Fibroblast of lung (primary cell): Measurements from ENCODE around the gene SYNE1. TPM values are rescaled to one million over a fixed set of nuclear protein-coding genes. Genes with fewer than 3 reads are reported as not detected.

ENCODE experiments used
- DNase-seq, 2 donors: peaks; one replicate each; pipeline versions ENCODE4 v3.0.0 to v3.0.0-alpha.2; 2010; ENCODE audit warnings: low read depth in 2 of 2
- H2AFZ ChIP-seq: 2 replicates; pipeline ENCODE4 v1.5.1; 2012; ENCODE audit warnings: low read length, control low read depth, inconsistent platforms
- H3K27ac ChIP-seq: 2 replicates; pipeline ENCODE4 v1.5.1; 2011; ENCODE audit warnings: low read length, control low read depth; ENCODE audit not compliant: insufficient read depth
- H3K27me3 ChIP-seq: 2 replicates; pipeline ENCODE4 v1.5.1; 2011; ENCODE audit warnings: mild to moderate bottlenecking, low read length; ENCODE audit not compliant: control insufficient read depth, insufficient read depth
- H3K36me3 ChIP-seq: 2 replicates; pipeline ENCODE4 v1.5.1; 2011; ENCODE audit warnings: low read length; ENCODE audit not compliant: control insufficient read depth, insufficient read depth
- H3K4me1 ChIP-seq: 2 replicates; pipeline ENCODE4 v1.5.1; 2011; ENCODE audit warnings: low read length; ENCODE audit not compliant: control insufficient read depth, insufficient read depth; ENCODE audit errors: extremely low read depth
- H3K4me2 ChIP-seq: 2 replicates; pipeline ENCODE4 v1.5.1; 2011; ENCODE audit warnings: low read length, control low read depth; ENCODE audit not compliant: insufficient read depth; ENCODE audit errors: extremely low read depth
- H3K4me3 ChIP-seq, 4 experiments: fragments of 200-600 bp in 1 of 4; sonication (generic) in 1 of 4; replicated peaks in 1 of 4; 2 replicates each; pipeline ENCODE4 v1.5.1; 2011 to 2016; ENCODE audit warnings: low read length in 4 of 4, low read depth in 3 of 4, mild to moderate bottlenecking in 3 of 4, control low read depth in 2 of 4, inconsistent platforms in 1 of 4, mixed read lengths in 1 of 4; ENCODE audit not compliant: insufficient read depth in 1 of 4; ENCODE audit errors: control extremely low read depth in 1 of 4
- H3K79me2 ChIP-seq: 2 replicates; pipeline ENCODE4 v1.5.1; 2012; ENCODE audit warnings: mild to moderate bottlenecking, low read length, inconsistent platforms; ENCODE audit not compliant: control insufficient read depth, insufficient read depth
- H3K9ac ChIP-seq: 2 replicates; pipeline ENCODE4 v1.5.1; 2011; ENCODE audit warnings: mild to moderate bottlenecking, low read length, control low read depth; ENCODE audit not compliant: insufficient read depth
- H3K9me3 ChIP-seq: 2 replicates; pipeline ENCODE4 v1.5.1; 2012; ENCODE audit warnings: low read depth, low read length; ENCODE audit not compliant: control insufficient read depth, insufficient read depth
- H4K20me1 ChIP-seq: 2 replicates; pipeline ENCODE4 v1.5.1; 2011; ENCODE audit warnings: low read length; ENCODE audit not compliant: control insufficient read depth, insufficient read depth; ENCODE audit errors: extremely low read depth
- EZH2 ChIP-seq: IDR thresholded peaks from 2 replicates; pipeline ENCODE4 v1.5.1; 2012; ENCODE audit warnings: low read length, control low read depth, mild to moderate bottlenecking; ENCODE audit errors: missing control alignments
- polyA plus RNA-seq, 2 donors: library from polyadenylated mRNA; depleted of rRNA in 1 of 2; stranded (reverse) in 1 of 2; unstranded in 1 of 2; fragments of >200 nt; gene quantifications; 2 replicates each; pipeline ENCODE4 v1.2.1, GENCODE V29; 2011 to 2012; ENCODE audit warnings: missing spikeins in 1 of 2
- total RNA-seq: library from RNA; depleted of rRNA; stranded (reverse); fragments of >200 nt; gene quantifications from 2 replicates; pipeline ENCODE4 v1.2.1, GENCODE V29; 2014
- TF ChIP-seq, protein P1 (sequence below), 2 donors: IDR thresholded peaks in 1 of 2; conservative IDR thresholded peaks in 1 of 2; 1 replicate in 1 of 2; 2 replicates in 1 of 2; pipeline ENCODE4 v1.5.1; 2011 to 2012; ENCODE audit warnings: low read length in 2 of 2, control low read depth in 1 of 2, inconsistent platforms in 1 of 2, low read depth in 1 of 2, mild to moderate bottlenecking in 1 of 2

The SYNE1 gene
- total and polyA plus RNA-seq, 2 donors (not counting 1 experiment from before 2014, with no cell fraction given) = 21.7 to 219 TPM

DNA sequence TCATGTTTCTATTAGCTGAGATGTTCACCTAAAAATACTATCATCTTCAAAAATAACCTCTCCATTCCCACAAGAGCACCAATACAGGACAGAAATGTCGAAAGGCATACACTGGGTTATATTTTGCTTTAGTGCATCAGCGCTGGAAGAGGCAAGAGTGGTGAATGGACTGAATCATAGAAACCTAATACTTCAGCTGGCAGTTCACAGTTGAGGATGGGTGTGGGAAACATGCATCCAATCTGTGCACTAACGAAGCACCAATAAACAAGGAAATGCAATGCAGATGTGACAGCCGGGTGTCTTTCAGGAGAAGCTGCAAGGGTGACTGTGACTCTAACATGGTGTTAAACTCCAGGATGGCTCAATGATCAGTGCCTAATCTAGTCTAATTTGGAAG lies 463.8 kb downstream of the SYNE1 start:
- peaks cover 2% of the 10 kb centered on the region for H3K36me3 ChIP-seq
- no peaks in the 10 kb centered on the region for H3K27me3 ChIP-seq
- no peak overlapping the region for H2AFZ ChIP-seq
- TF ChIP-seq, protein P1, sequence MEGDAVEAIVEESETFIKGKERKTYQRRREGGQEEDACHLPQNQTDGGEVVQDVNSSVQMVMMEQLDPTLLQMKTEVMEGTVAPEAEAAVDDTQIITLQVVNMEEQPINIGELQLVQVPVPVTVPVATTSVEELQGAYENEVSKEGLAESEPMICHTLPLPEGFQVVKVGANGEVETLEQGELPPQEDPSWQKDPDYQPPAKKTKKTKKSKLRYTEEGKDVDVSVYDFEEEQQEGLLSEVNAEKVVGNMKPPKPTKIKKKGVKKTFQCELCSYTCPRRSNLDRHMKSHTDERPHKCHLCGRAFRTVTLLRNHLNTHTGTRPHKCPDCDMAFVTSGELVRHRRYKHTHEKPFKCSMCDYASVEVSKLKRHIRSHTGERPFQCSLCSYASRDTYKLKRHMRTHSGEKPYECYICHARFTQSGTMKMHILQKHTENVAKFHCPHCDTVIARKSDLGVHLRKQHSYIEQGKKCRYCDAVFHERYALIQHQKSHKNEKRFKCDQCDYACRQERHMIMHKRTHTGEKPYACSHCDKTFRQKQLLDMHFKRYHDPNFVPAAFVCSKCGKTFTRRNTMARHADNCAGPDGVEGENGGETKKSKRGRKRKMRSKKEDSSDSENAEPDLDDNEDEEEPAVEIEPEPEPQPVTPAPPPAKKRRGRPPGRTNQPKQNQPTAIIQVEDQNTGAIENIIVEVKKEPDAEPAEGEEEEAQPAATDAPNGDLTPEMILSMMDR (conservative IDR thresholded peaks at IDR 0.05 in 1 of 2, IDR thresholded peaks at IDR 0.05 in 1 of 2; ENCODE audit: low read depth in 1 of 2, low read length in 2 of 2) = no peak
- TF ChIP-seq EZH2 = no peak
- H3K27ac ChIP-seq = no peak overlapping the region
- no peak overlapping the region for H3K9ac ChIP-seq
- no peak for DNase-seq
- H3K79me2 ChIP-seq = no peaks in the 10 kb centered on the region
- no peak overlapping the region for H3K4me3 ChIP-seq
- H4K20me1 ChIP-seq = no peaks in the 10 kb centered on the region
- no peaks in the 10 kb centered on the region for H3K4me1 ChIP-seq
- no peak overlapping the region for H3K4me2 ChIP-seq
- H3K9me3 ChIP-seq = no peaks in the 10 kb centered on the region

DNA sequence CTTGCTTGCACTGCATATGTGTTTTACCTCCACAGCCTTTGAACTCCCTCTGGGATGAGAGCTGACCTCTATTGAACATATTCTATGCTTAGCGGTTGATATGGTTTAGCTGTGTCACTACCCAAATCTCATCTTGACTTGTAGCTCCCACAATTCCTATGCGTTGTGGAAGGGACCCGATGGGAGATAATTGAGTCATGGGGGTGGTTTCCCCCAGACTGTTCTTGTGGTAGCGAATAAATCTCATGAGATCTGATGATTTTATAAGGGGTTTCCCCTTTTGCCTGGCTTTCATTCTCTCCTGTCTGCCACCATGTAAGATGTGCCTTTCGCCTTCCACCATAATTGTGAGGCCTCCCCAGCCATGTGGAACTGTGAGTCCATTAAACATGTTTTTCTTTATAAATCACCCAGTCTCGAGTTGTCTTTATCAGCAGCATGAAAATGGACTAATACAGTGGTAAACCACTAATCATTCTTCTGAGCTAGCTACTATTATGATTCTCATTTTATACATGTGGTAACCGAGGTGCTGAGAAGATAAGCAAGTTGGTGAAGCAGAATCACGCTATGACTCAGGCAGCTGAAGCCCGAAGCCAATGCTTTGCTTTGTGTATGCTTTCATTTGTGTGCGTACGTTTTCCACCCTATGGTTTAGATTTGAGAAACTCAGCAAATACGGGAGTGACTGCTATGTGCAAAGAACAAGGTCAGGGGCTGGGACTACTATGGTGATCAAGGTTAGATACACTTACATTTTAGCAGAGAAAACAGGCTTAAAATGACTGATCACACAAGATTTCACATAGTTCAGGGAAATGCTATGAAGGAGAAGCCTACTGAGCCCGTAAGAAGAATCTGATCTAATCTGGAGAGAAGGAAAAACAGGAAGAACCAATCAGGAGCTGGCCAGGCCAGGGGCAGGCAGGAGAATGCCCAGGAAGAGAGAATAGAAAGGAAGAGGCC lies 466.2 kb downstream of the SYNE1 start:
- Histone ChIP-seq H3K27ac (no peak overlapping the region), H3K27me3 (no peaks in the 10 kb centered on the region), H4K20me1 (no peaks in the 10 kb centered on the region), H3K9ac (no peak overlapping the region), H3K4me3 (no peak overlapping the region), H2AFZ (no peak overlapping the region), H3K4me1 (no peaks in the 10 kb centered on the region), H3K36me3 (no peaks in the 10 kb centered on the region), H3K79me2 (no peaks in the 10 kb centered on the region), H3K9me3 (no peaks in the 10 kb centered on the region), H3K4me2 (no peak overlapping the region)
- TF ChIP-seq EZH2 = no peak
- TF ChIP-seq, protein P1 (conservative IDR thresholded peaks at IDR 0.05 in 1 of 2, IDR thresholded peaks at IDR 0.05 in 1 of 2; ENCODE audit: low read depth in 1 of 2, low read length in 2 of 2) = no peak
- peak; percentile 16 to 97 for DNase-seq

DNA sequence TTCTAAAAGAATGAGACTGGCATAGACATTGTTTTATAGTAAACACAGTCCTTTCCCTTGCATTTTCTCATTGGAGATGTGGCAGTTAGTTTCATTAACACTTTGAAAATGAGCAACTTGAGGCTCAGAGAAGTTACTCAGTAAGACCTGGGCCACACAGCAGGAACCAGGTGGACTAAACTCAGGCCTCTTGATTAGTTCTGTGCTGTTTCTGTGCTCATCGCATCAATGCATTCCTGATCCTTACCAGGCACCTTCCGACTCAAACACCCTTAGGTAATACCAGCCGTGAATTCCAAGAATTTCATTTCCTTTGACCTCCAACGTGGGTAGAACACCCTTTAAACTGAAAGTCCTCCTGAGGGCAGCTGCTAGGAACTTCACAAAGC lies 466.9 kb downstream of the SYNE1 start:
- H3K36me3 ChIP-seq = no peaks in the 10 kb centered on the region
- H3K27ac ChIP-seq = no peak overlapping the region
- H3K4me1 ChIP-seq = no peaks in the 10 kb centered on the region
- H2AFZ ChIP-seq = no peak overlapping the region
- no peak for TF ChIP-seq EZH2
- TF ChIP-seq, protein P1 (conservative IDR thresholded peaks at IDR 0.05 in 1 of 2, IDR thresholded peaks at IDR 0.05 in 1 of 2; ENCODE audit: low read depth in 1 of 2, low read length in 2 of 2) = no peak
- no peak overlapping the region for H3K4me3 ChIP-seq
- no peaks in the 10 kb centered on the region for H3K9me3 ChIP-seq
- H3K4me2 ChIP-seq = no peak overlapping the region
- DNase-seq = no peak
- no peak overlapping the region for H3K9ac ChIP-seq
- H4K20me1 ChIP-seq = no peaks in the 10 kb centered on the region
- no peaks in the 10 kb centered on the region for H3K79me2 ChIP-seq
- H3K27me3 ChIP-seq = no peaks in the 10 kb centered on the region
